Panc1 (cell line): ENCODE measurements around the gene UQCR11. TPM values are rescaled to one million over a fixed set of nuclear protein-coding genes. Genes with fewer than 3 reads are reported as not detected.

Experiments used
- ATAC-seq: fragments of 200-7000 bp; cut with Tn5 transposase; 2 replicates; pipeline ENCODE4 v1.9.1; 2020; ENCODE audit warnings: mild to moderate bottlenecking, moderate library complexity
- BruUV-seq: library from RNA; stranded (reverse); fragments of 400-500 nt; replicated peaks from 2 replicates; lab custom pipeline; 2021; lab: Mats Ljungman, UMichigan
- CTCF ChIA-PET: fragments of 300-600 bp; sonication (Branson Sonifier 250); formaldehyde crosslinking; loops from one replicate; lab custom pipeline; 2022; ENCODE audit warnings: antibody characterized with exemption; lab: Charles Lee
- POLR2A ChIA-PET: fragments of 300-600 bp; sonication (Branson Sonifier 250); formaldehyde crosslinking; loops from one replicate; lab custom pipeline; 2022; ENCODE audit warnings: antibody characterized with exemption; lab: Charles Lee
- DNase-seq: peaks from one replicate; pipeline ENCODE4 v3.0.0-alpha.2; 2010; ENCODE audit warnings: low read depth, low spot score
- H3K27ac ChIP-seq: 2 replicates; pipeline ENCODE4 v1.5.1; 2011; ENCODE audit warnings: mild to moderate bottlenecking, low read length, inconsistent platforms
- H3K27me3 ChIP-seq: fragments of 200-500 bp; sonication (Bioruptor generic); 2 replicates; pipeline ENCODE4 v1.6.0; 2014; ENCODE audit warnings: low read length, inconsistent platforms; ENCODE audit not compliant: control insufficient read depth, insufficient read depth
- H3K36me3 ChIP-seq: fragments of 200-500 bp; sonication (Bioruptor generic); 2 replicates; pipeline ENCODE4 v1.5.1; 2014; ENCODE audit warnings: inconsistent platforms, mild to moderate bottlenecking, low read length, moderate library complexity; ENCODE audit not compliant: control insufficient read depth, insufficient read depth
- H3K4me1 ChIP-seq: 2 replicates; pipeline ENCODE4 v1.5.1; 2011; ENCODE audit warnings: inconsistent platforms, mild to moderate bottlenecking, low read length, moderate library complexity; ENCODE audit not compliant: control insufficient read depth, insufficient read depth
- H3K4me3 ChIP-seq, 2 experiments: 2 replicates each; pipeline ENCODE4 v1.5.1; 2011 to 2012; ENCODE audit warnings: low read depth in 2 of 2, low read length in 2 of 2, mild to moderate bottlenecking in 2 of 2, inconsistent platforms in 1 of 2, moderate library complexity in 1 of 2
- H3K9me3 ChIP-seq: fragments of 200-500 bp; sonication (Bioruptor generic); 2 replicates; pipeline ENCODE4 v1.5.1; 2014; ENCODE audit warnings: low read depth, mild to moderate bottlenecking, inconsistent platforms, low read length, moderate library complexity; ENCODE audit not compliant: control insufficient read depth, insufficient read depth
- CTCF ChIP-seq: fragments of 450-650 bp; IDR thresholded peaks from 2 replicates; pipeline ENCODE4 v1.5.1; 2017; ENCODE audit warnings: mild to moderate bottlenecking
- POLR2AphosphoS5 ChIP-seq: IDR thresholded peaks from 2 replicates; pipeline ENCODE4 v1.6.1; 2012; ENCODE audit warnings: mild to moderate bottlenecking, low read depth, low read length, moderate library complexity
- REST ChIP-seq, 2 experiments: IDR thresholded peaks; 2 replicates each; pipeline ENCODE4 v1.6.1; 2011 to 2012; ENCODE audit warnings: low read depth in 2 of 2, control low read depth in 1 of 2, low read length in 1 of 2, mild to moderate bottlenecking in 1 of 2, moderate library complexity in 1 of 2; ENCODE audit not compliant: insufficient read depth in 1 of 2
- SIN3A ChIP-seq: IDR thresholded peaks from 2 replicates; pipeline ENCODE4 v1.6.1; 2012; ENCODE audit warnings: low read depth, mild to moderate bottlenecking, low read length, moderate library complexity, borderline replicate concordance; ENCODE audit not compliant: insufficient read depth
- TCF7L2 ChIP-seq: IDR thresholded peaks from 2 replicates; pipeline ENCODE4 v1.6.1; 2011; ENCODE audit warnings: mild to moderate bottlenecking, low read depth, low read length, inconsistent platforms
- in situ Hi-C: cut with HindIII; loops from 2 replicates; pipeline ENCODE4 v1.10.0; 2016; ENCODE audit warnings: low sequenced_read_pairs, low pct_unique_long_range_greater_than_20kb
- intact Hi-C: fragments of 100-400 bp; cut with micrococcal nuclease; formaldehyde crosslinking; loops from one replicate; pipeline ENCODE4 v1.10.0; 2022; ENCODE audit not compliant: unreplicated experiment
- total RNA-seq: library from RNA; stranded (reverse); gene quantifications from one replicate; pipeline ENCODE4 v1.2.1, GENCODE V29; 2021; ENCODE audit not compliant: unreplicated experiment

The UQCR11 gene
- total RNA-seq, 1 experiment from 2014 or later = 300 TPM

- H3K4me3 ChIP-seq = no peak overlapping the region
- intact Hi-C loops = no loop called here
Measured at GRCh38 chr19:1561236-1561842, 43.9 kb downstream of the UQCR11 start.

GRCh38 chr19:1560286-1560882 is 44.9 kb downstream of the UQCR11 start:
- H3K4me1 ChIP-seq = no peaks in the 10 kb centered on the region
- no peak for DNase-seq
- CTCF ChIA-PET = no interaction called here
- BruUV-seq = no TSS peak
- in situ Hi-C loops (no loop called here), intact Hi-C loops (no loop called here)
- POLR2A ChIA-PET = no interaction called here
- H3K27ac ChIP-seq = no peak overlapping the region
- no peak overlapping the region for H3K4me3 ChIP-seq
- no peak for ATAC-seq
- no peaks in the 10 kb centered on the region for H3K36me3 ChIP-seq
- no peak for TF ChIP-seq CTCF
- TF ChIP-seq POLR2AphosphoS5 = no peak
- no peak for TF ChIP-seq TCF7L2
- TF ChIP-seq REST (IDR thresholded peaks at IDR 0.05; ENCODE audit: insufficient read depth in 1 of 2, low read depth in 2 of 2, low read length in 1 of 2) = no peak
- no peak for TF ChIP-seq SIN3A
- no peaks in the 10 kb centered on the region for H3K9me3 ChIP-seq
- no peaks in the 10 kb centered on the region for H3K27me3 ChIP-seq

More at GRCh38 chr19:1561236-1561842, 43.9 kb downstream of the UQCR11 start:
- no peak for TF ChIP-seq REST (IDR thresholded peaks at IDR 0.05; ENCODE audit: insufficient read depth in 1 of 2, low read depth in 2 of 2, low read length in 1 of 2)
- TF ChIP-seq SIN3A = no peak
- no peak for TF ChIP-seq POLR2AphosphoS5
- TF ChIP-seq CTCF = no peak
- TF ChIP-seq TCF7L2 = no peak
- DNase-seq = no peak
- no TSS peak for BruUV-seq
- H3K27me3 ChIP-seq = no peaks in the 10 kb centered on the region
- H3K4me1 ChIP-seq = no peaks in the 10 kb centered on the region; the same call in 1 of the 2 replicates
- ChIA-PET CTCF (no interaction called here), POLR2A (interaction anchor here (0.5 kb wide), 1 partner anchor 32 kb away, joined by 9 read pairs; no protein-coding TSS in a partner anchor)
- ATAC-seq = no peak
- H3K36me3 ChIP-seq = no peaks in the 10 kb centered on the region
- H3K9me3 ChIP-seq = no peaks in the 10 kb centered on the region
- H3K27ac ChIP-seq = no peak overlapping the region
- in situ Hi-C loops = no loop called here
